Measurements from ENCODE around the gene AGAP5.
"Not testable (repeated sequence)": the region's sequence is repeated elsewhere in the genome, so short reads cannot be mapped to it uniquely, and the experiment has no call there.

The AGAP5 gene

DNA sequence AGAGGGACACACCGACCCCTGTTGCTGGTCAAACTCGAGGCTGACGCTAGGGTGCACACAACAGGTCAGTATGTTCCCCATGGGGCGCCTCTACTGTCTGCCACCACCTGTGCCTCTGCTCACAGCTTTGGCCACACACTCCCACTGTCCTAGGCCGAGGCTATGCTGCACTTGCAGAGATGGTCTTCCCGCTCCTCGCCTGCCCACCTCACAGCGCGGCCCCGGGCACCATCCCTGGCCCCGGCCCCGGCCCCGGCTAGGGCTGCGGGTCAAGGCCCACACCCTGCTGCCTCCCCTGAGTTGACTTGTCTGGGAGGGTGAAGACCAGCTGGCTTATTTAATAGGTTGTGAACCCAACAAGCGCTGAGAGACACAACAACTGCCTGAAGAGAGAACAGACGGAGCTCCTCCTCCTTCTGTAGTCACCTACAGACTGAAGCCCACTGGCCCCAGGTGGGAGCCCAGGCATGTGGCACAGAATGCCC is at the start of gene AGAP5:
TSS of gene AGAP5 (minus strand) at position 435 of the 485 bp plus-strand sequence. CDS start at position 81, 354 bp downstream.
- H3K36me3 Mint-ChIP-seq (ENCODE audit: low read depth) = peaks cover 14% of the 10 kb centered on the region
- not testable (repeated sequence) for H3K4me3 Mint-ChIP-seq, H3K27me3 Mint-ChIP-seq, ATAC-seq, DNase-seq, H3K4me1 Mint-ChIP-seq, H3K9me3 Mint-ChIP-seq, H3K27ac Mint-ChIP-seq

DNA sequence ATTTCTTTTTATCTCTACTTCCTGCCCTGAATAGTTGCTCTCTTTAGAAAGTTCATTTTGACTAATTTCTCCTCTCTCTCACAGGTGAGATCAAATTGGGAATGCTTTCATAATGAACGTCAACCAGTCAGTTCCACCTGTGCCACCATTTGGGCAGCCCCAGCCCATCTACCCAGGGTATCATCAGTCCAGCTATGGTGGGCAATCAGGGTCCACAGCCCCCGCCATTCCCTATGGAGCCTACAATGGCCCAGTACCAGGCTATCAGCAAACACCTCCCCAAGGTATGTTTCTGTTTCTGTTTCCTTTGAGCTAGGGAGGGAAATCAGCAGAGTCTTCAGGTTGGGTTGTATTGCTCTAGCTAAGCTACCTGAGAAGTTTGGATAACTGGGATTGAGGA is 48.8 kb upstream of the AGAP5 start:
- peak overlapping the region; percentile 58 for H3K4me3 Mint-ChIP-seq
- no peaks in the 10 kb centered on the region for H3K9me3 Mint-ChIP-seq
- peaks cover 56% of the 10 kb centered on the region for H3K4me1 Mint-ChIP-seq
- ATAC-seq = no peak
- H3K27ac Mint-ChIP-seq = peak overlapping the region; percentile 61
- H3K27me3 Mint-ChIP-seq = no peaks in the 10 kb centered on the region
- no peak for DNase-seq
- H3K36me3 Mint-ChIP-seq (ENCODE audit: low read depth) = peaks cover 38% of the 10 kb centered on the region

DNA sequence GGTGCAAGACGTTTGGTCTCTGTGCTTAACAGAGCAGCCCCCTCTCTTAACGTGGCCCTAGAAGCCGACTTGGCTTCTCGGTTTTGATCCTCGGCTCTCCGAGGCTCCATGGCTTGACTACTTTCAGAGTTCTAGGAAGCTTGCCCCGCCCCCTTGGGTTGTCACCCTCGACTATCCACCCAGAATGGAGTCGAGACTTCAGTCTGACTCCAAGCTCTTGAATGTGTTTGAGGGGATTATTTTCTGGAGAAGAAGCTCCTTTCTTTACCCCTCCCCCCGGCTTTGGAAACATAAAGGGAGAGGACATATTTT is 46.7 kb upstream of the AGAP5 start:
- peaks cover 24% of the 10 kb centered on the region for H3K36me3 Mint-ChIP-seq (ENCODE audit: low read depth)
- H3K27ac Mint-ChIP-seq = peak overlapping the region; percentile 100
- ATAC-seq (peak; percentile 50), DNase-seq (peak; percentile 73)
- H3K27me3 Mint-ChIP-seq = no peaks in the 10 kb centered on the region
- H3K4me1 Mint-ChIP-seq = peaks cover 54% of the 10 kb centered on the region
- peak overlapping the region; percentile 96 for H3K4me3 Mint-ChIP-seq
- no peaks in the 10 kb centered on the region for H3K9me3 Mint-ChIP-seq

GRCh38 chr10:73743905-73744663 is 46.2 kb upstream of the AGAP5 start, which contains the start of gene SEC24C:
Gene SEC24C, plus strand, starts transcription at chr10:73744372. Its CDS starts 2,461 bp downstream, at chr10:73746833.
- peak; percentile 96 for DNase-seq

DNA sequence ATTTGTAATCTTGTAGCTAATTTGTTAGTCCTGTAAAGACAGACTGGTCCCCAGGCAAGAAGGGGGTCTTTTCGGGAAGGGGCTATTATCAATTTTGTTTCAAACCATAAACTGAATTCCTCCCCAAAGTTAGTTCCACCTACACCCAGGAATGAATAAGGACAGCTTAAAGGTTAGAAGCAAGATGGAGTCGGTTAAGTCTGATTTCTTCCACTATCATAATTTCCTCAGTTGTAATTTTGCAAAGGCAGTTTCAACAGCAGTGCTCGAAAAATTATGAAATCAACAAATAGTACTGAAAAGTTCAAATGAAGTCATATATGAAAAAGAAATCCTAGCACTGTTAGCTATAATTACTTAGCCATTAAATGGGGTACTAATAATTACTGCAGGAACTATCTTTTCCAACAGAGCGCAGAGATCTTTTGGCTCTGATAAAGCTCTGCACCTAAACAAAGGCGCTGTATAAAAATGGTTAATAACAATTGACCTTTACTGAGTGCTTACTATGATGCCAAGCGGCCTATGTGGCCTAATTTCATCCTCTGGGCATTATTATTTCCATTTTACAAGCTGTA is 45.5 kb upstream of the AGAP5 start:
- ATAC-seq = no peak
- H3K36me3 Mint-ChIP-seq (ENCODE audit: low read depth) = peaks cover 18% of the 10 kb centered on the region
- H3K9me3 Mint-ChIP-seq = no peaks in the 10 kb centered on the region
- no peak for DNase-seq
- no peaks in the 10 kb centered on the region for H3K27me3 Mint-ChIP-seq
- H3K27ac Mint-ChIP-seq = peak overlapping the region; percentile 100
- peak overlapping the region; percentile 96 for H3K4me3 Mint-ChIP-seq
- peaks cover 48% of the 10 kb centered on the region for H3K4me1 Mint-ChIP-seq

More at GRCh38 chr10:73743905-73744663, 46.2 kb upstream of the AGAP5 start, which contains the start of gene SEC24C:
- Mint-ChIP-seq H3K4me3 (peak within 1 kb of the TSS; percentile 96), H3K4me1 (peaks cover 51% of the 10 kb centered on the region), H3K36me3 (ENCODE audit: low read depth) (peaks cover 21% of the 10 kb centered on the region), H3K9me3 (no peaks in the 10 kb centered on the region), H3K27ac (peak within 1 kb of the TSS; percentile 100), H3K27me3 (no peaks in the 10 kb centered on the region)
- peak; percentile 92 for ATAC-seq

GRCh38 chr10:73742454-73742734 is 44.5 kb upstream of the AGAP5 start:
- Mint-ChIP-seq H3K4me1 (peaks cover 48% of the 10 kb centered on the region), H3K36me3 (ENCODE audit: low read depth) (peaks cover 18% of the 10 kb centered on the region), H3K9me3 (no peaks in the 10 kb centered on the region), H3K27ac (no peak overlapping the region), H3K4me3 (peak overlapping the region; percentile 96), H3K27me3 (no peaks in the 10 kb centered on the region)
- DNase-seq = no peak
- no peak for ATAC-seq

DNA sequence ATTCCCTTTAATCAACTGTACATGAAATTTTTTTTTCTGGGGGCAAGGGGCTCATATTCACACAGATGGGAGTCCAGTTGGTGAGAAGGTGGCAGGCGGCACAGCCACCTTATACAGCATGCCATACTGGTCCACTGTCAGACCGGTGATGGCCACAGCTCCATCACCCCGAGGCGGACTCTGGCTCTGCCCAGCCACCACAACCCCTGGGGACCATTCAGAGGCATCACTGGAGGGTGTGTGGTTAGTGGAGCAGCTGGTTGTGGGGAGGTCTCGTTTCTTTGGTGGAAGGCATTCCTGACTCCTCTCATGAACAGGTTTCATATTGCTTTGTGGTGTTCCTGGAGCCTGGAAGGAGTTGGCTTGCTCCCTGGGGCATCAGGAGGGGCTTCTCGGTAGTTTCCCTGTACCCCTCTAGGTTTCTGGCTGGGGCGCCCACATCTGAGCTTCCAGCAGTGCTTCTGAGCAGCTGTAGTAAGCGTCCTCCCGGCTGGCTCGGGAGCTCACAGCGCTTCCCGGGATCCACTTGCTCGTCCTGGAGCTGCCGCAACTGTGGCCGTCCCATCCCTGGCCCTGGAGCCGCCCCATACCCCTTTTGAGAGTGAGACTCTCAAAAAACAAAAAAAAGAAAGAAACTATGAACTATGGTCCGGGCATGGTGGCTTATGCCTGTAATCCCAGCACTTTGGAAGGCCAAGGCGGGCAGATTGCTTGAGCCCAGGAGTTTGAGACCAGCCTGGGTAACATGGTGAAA is 42.8 kb upstream of the AGAP5 start:
- peaks cover 39% of the 10 kb centered on the region for H3K4me1 Mint-ChIP-seq
- DNase-seq; H3K27ac Mint-ChIP-seq; H3K4me3 Mint-ChIP-seq; ATAC-seq; H3K9me3 Mint-ChIP-seq; H3K27me3 Mint-ChIP-seq; H3K36me3 Mint-ChIP-seq (ENCODE audit: low read depth): not testable (repeated sequence)

DNA sequence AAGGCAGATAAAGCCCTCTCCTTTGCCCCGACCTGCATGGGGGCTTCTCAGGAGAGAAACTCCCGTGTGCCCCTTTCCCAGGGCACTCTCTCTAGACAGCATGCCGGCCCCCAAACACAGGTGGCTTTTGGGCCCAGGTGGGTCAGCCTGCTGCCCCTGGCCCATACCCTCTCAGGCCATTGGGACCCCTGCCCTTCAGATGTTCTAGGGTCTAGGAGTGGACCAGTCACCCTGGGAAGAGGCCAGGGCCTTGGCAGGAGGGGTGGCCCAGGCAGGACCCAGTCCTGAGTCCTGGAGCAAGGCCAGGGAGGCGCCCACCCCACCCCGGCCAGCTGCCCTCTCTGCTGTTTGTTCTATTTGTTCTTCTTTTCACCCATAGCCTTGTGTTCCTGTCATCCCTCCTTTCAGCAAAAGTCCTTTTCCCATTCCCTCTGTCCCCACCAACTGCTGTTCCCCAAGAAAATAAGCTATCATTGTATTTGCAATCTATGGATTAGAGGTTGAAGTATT is 36.9 kb upstream of the AGAP5 start:
- DNase-seq = no peak
- peaks cover 10% of the 10 kb centered on the region for H3K4me1 Mint-ChIP-seq
- H3K27ac Mint-ChIP-seq = no peak overlapping the region
- ATAC-seq = no peak
- no peaks in the 10 kb centered on the region for H3K9me3 Mint-ChIP-seq
- H3K4me3 Mint-ChIP-seq = no peak overlapping the region
- peaks cover 9% of the 10 kb centered on the region for H3K36me3 Mint-ChIP-seq (ENCODE audit: low read depth)
- H3K27me3 Mint-ChIP-seq = no peaks in the 10 kb centered on the region

DNA sequence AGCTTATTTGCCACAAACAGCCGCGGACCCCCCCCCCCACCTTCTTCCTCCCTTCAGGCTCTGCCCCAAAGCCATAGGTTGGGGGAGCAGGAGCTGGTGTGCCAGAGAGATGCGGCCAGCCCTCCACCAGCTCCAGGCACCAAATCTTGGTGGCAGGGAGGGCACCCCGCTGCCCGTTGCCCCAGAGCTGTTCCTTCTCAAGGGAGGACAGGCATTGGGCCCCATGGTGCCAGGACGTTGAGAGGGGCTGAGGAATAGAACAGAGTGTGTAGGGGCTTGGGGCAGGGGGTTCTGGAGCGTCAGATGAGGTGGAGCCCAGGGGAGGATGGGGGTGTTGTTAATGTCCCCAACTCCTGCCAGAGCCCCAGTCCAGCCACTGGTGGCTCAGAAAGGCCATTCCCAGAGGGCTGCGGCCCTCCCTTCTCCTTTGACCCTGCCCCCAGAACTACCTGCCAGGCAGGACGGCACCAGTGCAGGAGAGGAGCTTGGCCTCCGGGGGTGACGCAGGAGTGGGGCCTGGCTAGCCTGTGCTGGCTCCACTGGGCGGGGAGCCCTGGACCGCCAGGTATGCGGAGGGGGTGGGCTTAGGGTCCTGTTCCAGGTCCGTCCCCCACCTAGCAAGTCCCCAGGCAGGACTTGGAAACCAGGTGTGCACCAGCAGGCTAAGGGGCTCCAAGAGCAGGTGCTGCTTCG is 36.3 kb upstream of the AGAP5 start:
- no peak overlapping the region for H3K4me3 Mint-ChIP-seq
- no peaks in the 10 kb centered on the region for H3K9me3 Mint-ChIP-seq
- no peak overlapping the region for H3K27ac Mint-ChIP-seq
- DNase-seq (no peak), ATAC-seq (no peak)
- H3K27me3 Mint-ChIP-seq = no peaks in the 10 kb centered on the region
- H3K36me3 Mint-ChIP-seq (ENCODE audit: low read depth) = peaks cover 11% of the 10 kb centered on the region
- peaks cover 14% of the 10 kb centered on the region for H3K4me1 Mint-ChIP-seq

GRCh38 chr10:73732931-73733623 is 35.2 kb upstream of the AGAP5 start:
- no peak for ATAC-seq
- Mint-ChIP-seq H3K27ac (no peak overlapping the region), H3K4me1 (peaks cover 15% of the 10 kb centered on the region), H3K9me3 (no peaks in the 10 kb centered on the region), H3K36me3 (ENCODE audit: low read depth) (peaks cover 13% of the 10 kb centered on the region), H3K27me3 (no peaks in the 10 kb centered on the region), H3K4me3 (no peak overlapping the region)
- DNase-seq = no peak

- no peak for DNase-seq
- ATAC-seq = no peak
- Mint-ChIP-seq H3K27me3 (no peaks in the 10 kb centered on the region), H3K4me1 (peaks cover 15% of the 10 kb centered on the region), H3K4me3 (peak overlapping the region; percentile 39), H3K9me3 (no peaks in the 10 kb centered on the region), H3K36me3 (ENCODE audit: low read depth) (peaks cover 13% of the 10 kb centered on the region), H3K27ac (no peak overlapping the region)
These were observed 34.5 kb upstream of the AGAP5 start for GRCh38 chr10:73732426-73732825.

DNA sequence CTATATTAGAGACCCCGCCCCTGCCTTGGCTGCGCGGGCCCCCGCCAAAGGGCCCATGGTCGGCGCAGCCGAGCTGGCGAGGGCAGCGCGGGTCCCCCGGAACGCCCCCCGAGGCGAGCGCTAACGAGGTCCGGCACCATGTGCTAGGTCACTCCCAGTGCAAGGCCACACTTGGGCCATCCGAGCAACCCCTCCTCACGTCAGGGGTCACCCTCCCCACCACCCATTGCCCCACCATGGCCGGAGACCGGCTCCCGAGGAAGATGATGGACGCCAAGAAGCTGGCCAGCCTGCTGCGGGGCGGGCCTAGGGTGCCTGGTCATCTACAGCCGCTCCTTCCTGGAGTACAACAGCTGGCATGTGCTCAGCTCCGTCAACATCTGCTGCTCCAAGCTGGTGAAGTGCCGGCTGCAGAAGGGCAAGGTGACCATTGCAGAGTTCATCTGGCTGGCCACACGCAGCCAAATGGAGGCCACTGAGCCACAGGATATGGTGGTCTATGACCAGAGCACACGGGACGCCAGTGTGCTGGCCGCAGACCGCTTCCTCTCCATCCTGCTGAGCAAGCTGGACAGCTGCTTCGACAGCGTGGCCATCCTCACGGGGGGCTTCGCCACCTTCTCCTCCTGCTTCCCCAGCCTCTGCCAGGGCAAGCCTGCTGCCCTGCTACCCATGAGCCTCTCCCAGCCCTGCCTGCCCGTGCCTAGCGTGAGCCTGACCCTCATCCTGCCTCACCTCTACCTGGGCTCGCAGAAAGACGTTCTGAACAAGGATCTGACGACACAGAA is 33.9 kb upstream of the AGAP5 start:
- peaks cover 19% of the 10 kb centered on the region for H3K36me3 Mint-ChIP-seq (ENCODE audit: low read depth)
- no peaks in the 10 kb centered on the region for H3K27me3 Mint-ChIP-seq
- H3K27ac Mint-ChIP-seq = no peak overlapping the region
- no peak for ATAC-seq
- no peak for DNase-seq
- peaks cover 15% of the 10 kb centered on the region for H3K4me1 Mint-ChIP-seq
- H3K4me3 Mint-ChIP-seq = peak overlapping the region; percentile 39
- H3K9me3 Mint-ChIP-seq = no peaks in the 10 kb centered on the region

GRCh38 chr10:73730153-73730906 is 32.4 kb upstream of the AGAP5 start:
- peaks cover 15% of the 10 kb centered on the region for H3K4me1 Mint-ChIP-seq
- DNase-seq = peak; percentile 91
- H3K9me3 Mint-ChIP-seq = no peaks in the 10 kb centered on the region

More at GRCh38 chr10:73730153-73730906, 32.4 kb upstream of the AGAP5 start:
- Mint-ChIP-seq H3K36me3 (ENCODE audit: low read depth) (peaks cover 29% of the 10 kb centered on the region), H3K27ac (peak overlapping the region; percentile 99), H3K27me3 (no peaks in the 10 kb centered on the region), H3K4me3 (peak overlapping the region; percentile 99)
- ATAC-seq = peak; percentile 92

Measured in activated naive CD8-positive, alpha-beta T cell treated with anti-CD3 and anti-CD28 coated beads, Interleukin-2, amount 50 U/mL, for 24 hours (primary cell).